Liver (tissue), 9 donors: ENCODE measurements around the gene LRRC55. TPM values are rescaled to one million over a fixed set of nuclear protein-coding genes. Genes with fewer than 3 reads are reported as not detected.

Source experiments
- DNase-seq: peaks from one replicate; pipeline ENCODE4 v3.0.0-alpha.2; 2017; ENCODE audit warnings: low spot score
- H3K27ac ChIP-seq, 2 donors: one replicate each; pipeline ENCODE4 v1.7.0; 2013; ENCODE audit warnings: inconsistent platforms in 2 of 2, low read length in 2 of 2, control low read depth in 1 of 2, low read depth in 1 of 2, mild to moderate bottlenecking in 1 of 2
- H3K27me3 ChIP-seq, 4 donors: one replicate each; pipeline versions ENCODE4 v1.6.1 to v1.7.0; 2013; ENCODE audit warnings: low read length in 3 of 4, inconsistent platforms in 1 of 4, mild to moderate bottlenecking in 1 of 4, moderate library complexity in 1 of 4; ENCODE audit not compliant: control insufficient read depth in 4 of 4, insufficient read depth in 4 of 4
- H3K36me3 ChIP-seq, 4 donors: one replicate each; pipeline versions ENCODE4 v1.6.1 to v1.7.0; 2013; ENCODE audit warnings: low read length in 3 of 4, mild to moderate bottlenecking in 3 of 4, low read depth in 1 of 4, moderate library complexity in 1 of 4; ENCODE audit not compliant: control insufficient read depth in 4 of 4, insufficient read depth in 3 of 4
- H3K4me1 ChIP-seq, 4 donors: one replicate each; pipeline versions ENCODE4 v1.6.1 to v1.7.0; 2013; ENCODE audit warnings: low read length in 3 of 4, mild to moderate bottlenecking in 3 of 4, moderate library complexity in 1 of 4; ENCODE audit not compliant: control insufficient read depth in 4 of 4, insufficient read depth in 4 of 4
- H3K4me3 ChIP-seq, 3 donors: one replicate each; pipeline versions ENCODE4 v1.6.1 to v1.7.0; 2013; ENCODE audit warnings: low read length in 3 of 3, control low read depth in 1 of 3, low read depth in 1 of 3, mild to moderate bottlenecking in 1 of 3
- H3K9ac ChIP-seq, 2 donors: one replicate each; pipeline ENCODE4 v1.7.0; 2013; ENCODE audit warnings: low read length in 2 of 2, mild to moderate bottlenecking in 2 of 2, moderate library complexity in 2 of 2, control low read depth in 1 of 2, low read depth in 1 of 2
- H3K9me3 ChIP-seq, 4 donors: one replicate each; pipeline versions ENCODE4 v1.6.1 to v1.7.0; 2013; ENCODE audit warnings: low read length in 3 of 4; ENCODE audit not compliant: control insufficient read depth in 4 of 4
- ATF3 ChIP-seq: IDR thresholded peaks from 2 replicates; pipeline ENCODE4 v1.6.1; 2016; ENCODE audit warnings: antibody characterized with exemption
- CTCF ChIP-seq: fragments of 150-350 bp; IDR thresholded peaks from 2 replicates; pipeline ENCODE4 v1.5.1; 2017; ENCODE audit warnings: improper control_type of control experiment, low read depth, low read length; ENCODE audit not compliant: missing input control
- EGR1 ChIP-seq, 2 donors: IDR thresholded peaks; 2 replicates each; pipeline ENCODE4 v1.6.1; 2016 to 2018; ENCODE audit warnings: antibody characterized with exemption in 2 of 2, low read depth in 2 of 2
- FOXA1 ChIP-seq: IDR thresholded peaks from 2 replicates; pipeline ENCODE4 v1.6.1; 2016; ENCODE audit warnings: antibody characterized with exemption
- FOXA2 ChIP-seq: IDR thresholded peaks from 2 replicates; pipeline ENCODE4 v1.6.1; 2016; ENCODE audit warnings: antibody characterized with exemption
- GABPA ChIP-seq, 2 donors: IDR thresholded peaks in 1 of 2; conservative IDR thresholded peaks in 1 of 2; 2 replicates each; pipeline ENCODE4 v1.6.1; 2016; ENCODE audit warnings: antibody characterized with exemption in 2 of 2, mild to moderate bottlenecking in 1 of 2, moderate library complexity in 1 of 2
- HNF4A ChIP-seq, 2 donors: conservative IDR thresholded peaks; 2 replicates each; pipeline ENCODE4 v1.6.1; 2016; ENCODE audit warnings: antibody characterized with exemption in 2 of 2, mild to moderate bottlenecking in 2 of 2
- JUND ChIP-seq, 2 donors: IDR thresholded peaks; 2 replicates each; pipeline ENCODE4 v1.6.1; 2016; ENCODE audit warnings: antibody characterized with exemption in 2 of 2
- RAD21 ChIP-seq, 2 donors: IDR thresholded peaks; 2 replicates each; pipeline ENCODE4 v1.6.1; 2016; ENCODE audit warnings: antibody characterized with exemption in 2 of 2, mild to moderate bottlenecking in 2 of 2
- RXRA ChIP-seq, 2 donors: IDR thresholded peaks; 2 replicates each; pipeline ENCODE4 v1.6.1; 2017 to 2018; ENCODE audit warnings: antibody characterized with exemption in 2 of 2, mild to moderate bottlenecking in 1 of 2
- SP1 ChIP-seq: IDR thresholded peaks from 2 replicates; pipeline ENCODE4 v1.6.1; 2018; ENCODE audit warnings: antibody characterized with exemption, mild to moderate bottlenecking
- TAF1 ChIP-seq: conservative IDR thresholded peaks from 2 replicates; pipeline ENCODE4 v1.6.1; 2016; ENCODE audit warnings: antibody characterized with exemption, mild to moderate bottlenecking
- YY1 ChIP-seq: IDR thresholded peaks from 2 replicates; pipeline ENCODE4 v1.6.1; 2016; ENCODE audit warnings: antibody characterized with exemption, mild to moderate bottlenecking
- WGBS: extraction: QIAGEN DNeasy Blood & Tissue Kit; methylation state at CpG from one replicate; pipeline ENCODE4 v1.1.7; 2013; 5-methylcytosine and 5-hydroxymethylcytosine counted together
- polyA plus RNA-seq, 2 donors: library from polyadenylated mRNA; stranded (reverse) in 1 of 2; unstranded in 1 of 2; fragments of 200-250 nt in 1 of 2; fragments of >200 nt in 1 of 2; fragmentation: Nextera tagmentation in 1 of 2; extraction: Ambion mirVana in 1 of 2; gene quantifications; one replicate each; pipeline versions ENCODE4 v1.2.1 to v1.2.3, GENCODE V29; 2013 to 2015
- total RNA-seq, 2 donors: library from RNA; depleted of rRNA; stranded (reverse); fragments of >200 nt; gene quantifications; one replicate each; pipeline ENCODE4 v1.2.3, GENCODE V29; 2014
- TF ChIP-seq, protein P1 (sequence below): IDR thresholded peaks from 2 replicates; pipeline ENCODE4 v1.6.1; 2016; ENCODE audit warnings: antibody characterized with exemption
- TF ChIP-seq, protein P2 (sequence below): IDR thresholded peaks from 2 replicates; pipeline ENCODE4 v1.6.1; 2016; ENCODE audit warnings: antibody characterized with exemption
- TF ChIP-seq, protein P3 (sequence below): IDR thresholded peaks from 2 replicates; pipeline ENCODE4 v1.6.1; 2016; ENCODE audit warnings: antibody characterized with exemption, mild to moderate bottlenecking
- donor health status: healthy.
- donor health status: healthy.
- donor health status: healthy.
- donor health status: healthy.
- donor health status: healthy.

Gene LRRC55
- total and polyA plus RNA-seq, 4 donors: under 0.01 to 1.5 (median 0.72) TPM

GRCh38 chr11:57150454-57150917 lies 31.3 kb upstream of the LRRC55 start:
- 55% methylated on average over 4 of the region's 4 CpGs for WGBS
- Histone ChIP-seq H3K4me1 (no peaks in the 10 kb centered on the region), H3K9me3 (no peaks in the 10 kb centered on the region), H3K27ac (no peak overlapping the region), H3K9ac (no peak overlapping the region), H3K36me3 (no peaks in the 10 kb centered on the region), H3K4me3 (no peak overlapping the region), H3K27me3 (no peaks in the 10 kb centered on the region)
- DNase-seq: no peak
- TF ChIP-seq FOXA2 (no peak), HNF4A (conservative IDR thresholded peaks at IDR 0.05) (no peak), JUND (IDR thresholded peaks at IDR 0.05) (no peak), YY1 (no peak), SP1 (no peak), RXRA (IDR thresholded peaks at IDR 0.05) (no peak), RAD21 (IDR thresholded peaks at IDR 0.05) (no peak), TAF1 (no peak)
- TF ChIP-seq, protein P1, sequence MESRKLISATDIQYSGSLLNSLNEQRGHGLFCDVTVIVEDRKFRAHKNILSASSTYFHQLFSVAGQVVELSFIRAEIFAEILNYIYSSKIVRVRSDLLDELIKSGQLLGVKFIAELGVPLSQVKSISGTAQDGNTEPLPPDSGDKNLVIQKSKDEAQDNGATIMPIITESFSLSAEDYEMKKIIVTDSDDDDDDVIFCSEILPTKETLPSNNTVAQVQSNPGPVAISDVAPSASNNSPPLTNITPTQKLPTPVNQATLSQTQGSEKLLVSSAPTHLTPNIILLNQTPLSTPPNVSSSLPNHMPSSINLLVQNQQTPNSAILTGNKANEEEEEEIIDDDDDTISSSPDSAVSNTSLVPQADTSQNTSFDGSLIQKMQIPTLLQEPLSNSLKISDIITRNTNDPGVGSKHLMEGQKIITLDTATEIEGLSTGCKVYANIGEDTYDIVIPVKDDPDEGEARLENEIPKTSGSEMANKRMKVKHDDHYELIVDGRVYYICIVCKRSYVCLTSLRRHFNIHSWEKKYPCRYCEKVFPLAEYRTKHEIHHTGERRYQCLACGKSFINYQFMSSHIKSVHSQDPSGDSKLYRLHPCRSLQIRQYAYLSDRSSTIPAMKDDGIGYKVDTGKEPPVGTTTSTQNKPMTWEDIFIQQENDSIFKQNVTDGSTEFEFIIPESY: no peak

- no peaks in the 10 kb centered on the region for H3K9me3 ChIP-seq
- H3K36me3 ChIP-seq: no peaks in the 10 kb centered on the region
- H3K27me3 ChIP-seq: no peaks in the 10 kb centered on the region
- H3K27ac ChIP-seq: no peak overlapping the region
- no peaks in the 10 kb centered on the region for H3K4me1 ChIP-seq
- no peak overlapping the region for H3K9ac ChIP-seq
- TF ChIP-seq, protein P2, sequence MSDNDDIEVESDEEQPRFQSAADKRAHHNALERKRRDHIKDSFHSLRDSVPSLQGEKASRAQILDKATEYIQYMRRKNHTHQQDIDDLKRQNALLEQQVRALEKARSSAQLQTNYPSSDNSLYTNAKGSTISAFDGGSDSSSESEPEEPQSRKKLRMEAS: no peak
- TF ChIP-seq SP1 (no peak), EGR1 (IDR thresholded peaks at IDR 0.05; ENCODE audit: low read depth in 2 of 2) (no peak), JUND (IDR thresholded peaks at IDR 0.05) (no peak), RAD21 (IDR thresholded peaks at IDR 0.05) (no peak)
- H3K4me3 ChIP-seq: no peak overlapping the region
- DNase-seq: no peak
- WGBS: 70% methylated on average over 2 of the region's 2 CpGs
Observed at GRCh38 chr11:57152134-57152533, 29.6 kb upstream of the LRRC55 start.

GRCh38 chr11:57153448-57153847 lies 28.3 kb upstream of the LRRC55 start:
- Histone ChIP-seq H3K9ac (no peak overlapping the region), H3K27me3 (no peaks in the 10 kb centered on the region), H3K4me1 (no peaks in the 10 kb centered on the region), H3K36me3 (no peaks in the 10 kb centered on the region), H3K27ac (no peak overlapping the region), H3K9me3 (no peaks in the 10 kb centered on the region), H3K4me3 (no peak overlapping the region)
- no peak for DNase-seq
- TF ChIP-seq, protein P3, sequence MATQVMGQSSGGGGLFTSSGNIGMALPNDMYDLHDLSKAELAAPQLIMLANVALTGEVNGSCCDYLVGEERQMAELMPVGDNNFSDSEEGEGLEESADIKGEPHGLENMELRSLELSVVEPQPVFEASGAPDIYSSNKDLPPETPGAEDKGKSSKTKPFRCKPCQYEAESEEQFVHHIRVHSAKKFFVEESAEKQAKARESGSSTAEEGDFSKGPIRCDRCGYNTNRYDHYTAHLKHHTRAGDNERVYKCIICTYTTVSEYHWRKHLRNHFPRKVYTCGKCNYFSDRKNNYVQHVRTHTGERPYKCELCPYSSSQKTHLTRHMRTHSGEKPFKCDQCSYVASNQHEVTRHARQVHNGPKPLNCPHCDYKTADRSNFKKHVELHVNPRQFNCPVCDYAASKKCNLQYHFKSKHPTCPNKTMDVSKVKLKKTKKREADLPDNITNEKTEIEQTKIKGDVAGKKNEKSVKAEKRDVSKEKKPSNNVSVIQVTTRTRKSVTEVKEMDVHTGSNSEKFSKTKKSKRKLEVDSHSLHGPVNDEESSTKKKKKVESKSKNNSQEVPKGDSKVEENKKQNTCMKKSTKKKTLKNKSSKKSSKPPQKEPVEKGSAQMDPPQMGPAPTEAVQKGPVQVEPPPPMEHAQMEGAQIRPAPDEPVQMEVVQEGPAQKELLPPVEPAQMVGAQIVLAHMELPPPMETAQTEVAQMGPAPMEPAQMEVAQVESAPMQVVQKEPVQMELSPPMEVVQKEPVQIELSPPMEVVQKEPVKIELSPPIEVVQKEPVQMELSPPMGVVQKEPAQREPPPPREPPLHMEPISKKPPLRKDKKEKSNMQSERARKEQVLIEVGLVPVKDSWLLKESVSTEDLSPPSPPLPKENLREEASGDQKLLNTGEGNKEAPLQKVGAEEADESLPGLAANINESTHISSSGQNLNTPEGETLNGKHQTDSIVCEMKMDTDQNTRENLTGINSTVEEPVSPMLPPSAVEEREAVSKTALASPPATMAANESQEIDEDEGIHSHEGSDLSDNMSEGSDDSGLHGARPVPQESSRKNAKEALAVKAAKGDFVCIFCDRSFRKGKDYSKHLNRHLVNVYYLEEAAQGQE: no peak
- TF ChIP-seq HNF4A (conservative IDR thresholded peaks at IDR 0.05) (no peak), JUND (IDR thresholded peaks at IDR 0.05) (no peak), YY1 (no peak), RAD21 (IDR thresholded peaks at IDR 0.05) (no peak), ATF3 (no peak), FOXA1 (no peak), FOXA2 (no peak), CTCF (no peak), RXRA (IDR thresholded peaks at IDR 0.05) (no peak), GABPA (IDR thresholded peaks at IDR 0.05 in 1 of 2, conservative IDR thresholded peaks at IDR 0.05 in 1 of 2) (no peak), SP1 (no peak), EGR1 (IDR thresholded peaks at IDR 0.05; ENCODE audit: low read depth in 2 of 2) (no peak)
- TF ChIP-seq, protein P2: no peak
- TF ChIP-seq, protein P1: no peak
